ENCODE results near the gene TMEM176A. TPM values are rescaled to one million over a fixed set of nuclear protein-coding genes. Genes with fewer than 3 reads are reported as not detected.

Gene TMEM176A, protein sequence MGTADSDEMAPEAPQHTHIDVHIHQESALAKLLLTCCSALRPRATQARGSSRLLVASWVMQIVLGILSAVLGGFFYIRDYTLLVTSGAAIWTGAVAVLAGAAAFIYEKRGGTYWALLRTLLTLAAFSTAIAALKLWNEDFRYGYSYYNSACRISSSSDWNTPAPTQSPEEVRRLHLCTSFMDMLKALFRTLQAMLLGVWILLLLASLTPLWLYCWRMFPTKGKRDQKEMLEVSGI
- not detected in 2 replicates for total RNA-seq (2014; rRNA removed; shearing (Covaris generic))
- 0.34 and 0.66 TPM in 2 replicates for polyA plus RNA-seq (2016; fragmentation: Nextera tagmentation; extraction: Ambion mirVana)
- long read RNA-seq, result 0 reads

DNA sequence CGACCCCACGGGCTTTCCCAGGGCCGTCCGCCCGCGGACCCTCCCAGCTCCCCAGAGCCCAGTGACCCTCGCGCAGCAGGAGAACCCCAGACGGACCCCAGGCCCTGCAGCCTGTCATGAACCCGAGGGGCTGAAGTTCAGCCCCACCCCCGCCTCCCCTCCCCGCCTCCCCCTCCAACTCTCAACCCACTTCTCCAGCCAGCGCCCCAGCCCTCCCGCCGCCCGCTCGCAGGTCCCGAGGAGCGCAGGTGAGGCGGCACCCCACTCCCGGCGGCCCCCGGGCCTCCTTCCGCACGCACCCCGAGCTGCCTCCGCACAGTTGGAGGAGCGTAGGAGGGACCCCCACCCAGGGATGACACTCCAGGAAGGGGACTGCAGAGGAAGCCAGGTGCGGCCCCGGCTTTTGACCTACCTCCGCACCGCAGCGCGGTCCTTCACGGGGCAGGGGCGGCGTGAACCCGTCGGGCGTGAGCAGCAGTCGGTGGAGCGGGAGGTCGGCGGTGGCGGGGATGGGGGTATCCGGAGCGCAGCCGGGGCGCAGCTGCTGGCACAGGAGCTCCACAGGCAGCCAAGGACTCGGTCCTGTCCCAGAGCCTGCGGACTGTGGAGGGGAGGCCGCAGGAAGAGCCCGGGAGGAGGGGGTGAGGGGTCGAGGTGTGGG, at the start of gene TMEM176A:
TMEM176A (plus strand) TSS at position 189 of the 661 bp plus-strand sequence. CDS start 782 bp downstream, outside the sequence.
- Mint-ChIP-seq H3K4me3 (peak within 1 kb of the TSS; percentile 68), H3K4me1 (peaks cover 19% of the 10 kb centered on the region), H3K27ac (no peak within 1 kb of the TSS), H3K9me3 (peaks cover under 1% of the 10 kb centered on the region), H3K27me3 (ENCODE audit: insufficient read depth, low read depth, poor library complexity) (peaks cover 44% of the 10 kb centered on the region), H3K36me3 (ENCODE audit: low read depth) (no peaks in the 10 kb centered on the region; the same call in none of the 3 replicates)
- Histone ChIP-seq H3K9me2 (ENCODE audit: insufficient read depth) (no peaks in the 10 kb centered on the region), H2AFZ (peak within 1 kb of the TSS; percentile 96), H3K79me2 (replicated peaks; ENCODE audit: insufficient read depth) (no peaks in the 10 kb centered on the region), H3K27ac (ENCODE audit: low read depth) (no peak within 1 kb of the TSS), H3K36me3 (ENCODE audit: insufficient read depth) (no peaks in the 10 kb centered on the region), H4K20me1 (replicated peaks; ENCODE audit: insufficient read depth) (peaks cover 3% of the 10 kb centered on the region; the same call in 1 of the 2 replicates), H3K4me3 (peak within 1 kb of the TSS; percentile 66), H3F3A (replicated peaks; ENCODE audit: low read depth) (no peaks in the 10 kb centered on the region), H3K27me3 (ENCODE audit: insufficient read depth) (peaks cover 79% of the 10 kb centered on the region), H3K4me1 (ENCODE audit: insufficient read depth) (no peaks in the 10 kb centered on the region), H3K4me2 (peak within 1 kb of the TSS; percentile 90)
- ATAC-seq, result peak; percentile 50
- DNase-seq (ENCODE audit: low spot score), result peak; percentile 37
- TF ChIP-seq JUNB (IDR thresholded peaks at IDR 0.05; ENCODE audit: unreplicated experiment) (no peak), EZH2phosphoT487 (IDR thresholded peaks at IDR 0.05; ENCODE audit: unreplicated experiment) (peak; percentile 95), EZH2 (IDR thresholded peaks at IDR 0.05; ENCODE audit: low read depth, unreplicated experiment) (peak; percentile 91)

DNA sequence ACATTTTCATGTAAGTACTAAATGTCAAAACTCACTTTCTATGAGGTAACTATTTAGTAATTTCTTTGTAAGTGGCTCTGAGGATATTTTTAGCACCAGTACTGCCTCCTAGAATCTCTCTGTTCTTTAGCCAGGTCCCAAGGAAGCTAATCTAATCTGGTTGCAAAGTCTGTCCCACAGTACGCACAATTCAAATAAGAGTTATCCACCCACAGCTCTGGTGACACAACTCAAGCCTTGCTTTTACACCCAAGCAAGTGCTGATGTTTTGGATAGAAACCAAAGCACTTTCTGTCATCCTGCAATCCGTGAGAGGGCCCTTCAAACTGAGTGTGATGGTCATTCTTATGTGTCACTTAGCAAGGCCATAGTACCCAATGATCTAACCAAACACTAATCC, 48.9 kb upstream of the TMEM176A start:
- no peak overlapping the region for H3K4me2 ChIP-seq
- H3K36me3 Mint-ChIP-seq (ENCODE audit: low read depth), result no peaks in the 10 kb centered on the region
- H3K36me3 ChIP-seq (ENCODE audit: insufficient read depth), result no peaks in the 10 kb centered on the region
- H3K4me3 ChIP-seq, result no peak overlapping the region
- no peak for ATAC-seq
- DNase-seq (ENCODE audit: low spot score), result no peak
- no peaks in the 10 kb centered on the region for H3F3A ChIP-seq (replicated peaks; ENCODE audit: low read depth)
- H3K9me3 Mint-ChIP-seq, result no peaks in the 10 kb centered on the region
- peaks cover 55% of the 10 kb centered on the region for H3K27me3 ChIP-seq (ENCODE audit: insufficient read depth)
- H3K27me3 Mint-ChIP-seq (ENCODE audit: insufficient read depth, low read depth, poor library complexity), result peaks cover 44% of the 10 kb centered on the region
- H3K4me1 Mint-ChIP-seq, result no peaks in the 10 kb centered on the region
- H2AFZ ChIP-seq, result no peak overlapping the region
- no peak overlapping the region for H3K27ac Mint-ChIP-seq
- no peak overlapping the region for H3K27ac ChIP-seq (ENCODE audit: low read depth)
- no peaks in the 10 kb centered on the region for H3K79me2 ChIP-seq (replicated peaks; ENCODE audit: insufficient read depth)
- no peaks in the 10 kb centered on the region for H3K4me1 ChIP-seq (ENCODE audit: insufficient read depth)
- H3K4me3 Mint-ChIP-seq, result no peak overlapping the region
- no peaks in the 10 kb centered on the region; the same call in 1 of the 2 replicates for H4K20me1 ChIP-seq (replicated peaks; ENCODE audit: insufficient read depth)
- no peaks in the 10 kb centered on the region for H3K9me2 ChIP-seq (ENCODE audit: insufficient read depth)
- TF ChIP-seq EZH2phosphoT487 (IDR thresholded peaks at IDR 0.05; ENCODE audit: unreplicated experiment), result no peak
- TF ChIP-seq, protein P1, sequence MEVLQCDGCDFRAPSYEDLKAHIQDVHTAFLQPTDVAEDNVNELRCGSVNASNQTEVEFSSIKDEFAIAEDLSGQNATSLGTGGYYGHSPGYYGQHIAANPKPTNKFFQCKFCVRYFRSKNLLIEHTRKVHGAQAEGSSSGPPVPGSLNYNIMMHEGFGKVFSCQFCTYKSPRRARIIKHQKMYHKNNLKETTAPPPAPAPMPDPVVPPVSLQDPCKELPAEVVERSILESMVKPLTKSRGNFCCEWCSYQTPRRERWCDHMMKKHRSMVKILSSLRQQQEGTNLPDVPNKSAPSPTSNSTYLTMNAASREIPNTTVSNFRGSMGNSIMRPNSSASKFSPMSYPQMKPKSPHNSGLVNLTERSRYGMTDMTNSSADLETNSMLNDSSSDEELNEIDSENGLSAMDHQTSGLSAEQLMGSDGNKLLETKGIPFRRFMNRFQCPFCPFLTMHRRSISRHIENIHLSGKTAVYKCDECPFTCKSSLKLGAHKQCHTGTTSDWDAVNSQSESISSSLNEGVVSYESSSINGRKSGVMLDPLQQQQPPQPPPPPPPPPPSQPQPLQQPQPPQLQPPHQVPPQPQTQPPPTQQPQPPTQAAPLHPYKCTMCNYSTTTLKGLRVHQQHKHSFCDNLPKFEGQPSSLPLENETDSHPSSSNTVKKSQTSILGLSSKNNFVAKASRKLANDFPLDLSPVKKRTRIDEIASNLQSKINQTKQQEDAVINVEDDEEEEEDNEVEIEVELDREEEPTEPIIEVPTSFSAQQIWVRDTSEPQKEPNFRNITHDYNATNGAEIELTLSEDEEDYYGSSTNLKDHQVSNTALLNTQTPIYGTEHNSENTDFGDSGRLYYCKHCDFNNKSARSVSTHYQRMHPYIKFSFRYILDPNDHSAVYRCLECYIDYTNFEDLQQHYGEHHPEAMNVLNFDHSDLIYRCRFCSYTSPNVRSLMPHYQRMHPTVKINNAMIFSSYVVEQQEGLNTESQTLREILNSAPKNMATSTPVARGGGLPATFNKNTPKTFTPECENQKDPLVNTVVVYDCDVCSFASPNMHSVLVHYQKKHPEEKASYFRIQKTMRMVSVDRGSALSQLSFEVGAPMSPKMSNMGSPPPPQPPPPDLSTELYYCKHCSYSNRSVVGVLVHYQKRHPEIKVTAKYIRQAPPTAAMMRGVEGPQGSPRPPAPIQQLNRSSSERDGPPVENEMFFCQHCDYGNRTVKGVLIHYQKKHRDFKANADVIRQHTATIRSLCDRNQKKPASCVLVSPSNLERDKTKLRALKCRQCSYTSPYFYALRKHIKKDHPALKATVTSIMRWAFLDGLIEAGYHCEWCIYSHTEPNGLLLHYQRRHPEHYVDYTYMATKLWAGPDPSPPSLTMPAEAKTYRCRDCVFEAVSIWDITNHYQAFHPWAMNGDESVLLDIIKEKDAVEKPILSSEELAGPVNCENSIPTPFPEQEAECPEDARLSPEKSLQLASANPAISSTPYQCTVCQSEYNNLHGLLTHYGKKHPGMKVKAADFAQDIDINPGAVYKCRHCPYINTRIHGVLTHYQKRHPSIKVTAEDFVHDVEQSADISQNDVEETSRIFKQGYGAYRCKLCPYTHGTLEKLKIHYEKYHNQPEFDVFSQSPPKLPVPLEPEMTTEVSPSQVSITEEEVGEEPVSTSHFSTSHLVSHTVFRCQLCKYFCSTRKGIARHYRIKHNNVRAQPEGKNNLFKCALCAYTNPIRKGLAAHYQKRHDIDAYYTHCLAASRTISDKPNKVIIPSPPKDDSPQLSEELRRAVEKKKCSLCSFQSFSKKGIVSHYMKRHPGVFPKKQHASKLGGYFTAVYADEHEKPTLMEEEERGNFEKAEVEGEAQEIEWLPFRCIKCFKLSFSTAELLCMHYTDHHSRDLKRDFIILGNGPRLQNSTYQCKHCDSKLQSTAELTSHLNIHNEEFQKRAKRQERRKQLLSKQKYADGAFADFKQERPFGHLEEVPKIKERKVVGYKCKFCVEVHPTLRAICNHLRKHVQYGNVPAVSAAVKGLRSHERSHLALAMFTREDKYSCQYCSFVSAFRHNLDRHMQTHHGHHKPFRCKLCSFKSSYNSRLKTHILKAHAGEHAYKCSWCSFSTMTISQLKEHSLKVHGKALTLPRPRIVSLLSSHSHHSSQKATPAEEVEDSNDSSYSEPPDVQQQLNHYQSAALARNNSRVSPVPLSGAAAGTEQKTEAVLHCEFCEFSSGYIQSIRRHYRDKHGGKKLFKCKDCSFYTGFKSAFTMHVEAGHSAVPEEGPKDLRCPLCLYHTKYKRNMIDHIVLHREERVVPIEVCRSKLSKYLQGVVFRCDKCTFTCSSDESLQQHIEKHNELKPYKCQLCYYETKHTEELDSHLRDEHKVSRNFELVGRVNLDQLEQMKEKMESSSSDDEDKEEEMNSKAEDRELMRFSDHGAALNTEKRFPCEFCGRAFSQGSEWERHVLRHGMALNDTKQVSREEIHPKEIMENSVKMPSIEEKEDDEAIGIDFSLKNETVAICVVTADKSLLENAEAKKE (CRISPR knock-in tag; IDR thresholded peaks at IDR 0.05), result no peak
- no peak for TF ChIP-seq CREB1 (CRISPR knock-in tag; IDR thresholded peaks at IDR 0.05; ENCODE audit: low read depth)
- no peak for TF ChIP-seq JUNB (IDR thresholded peaks at IDR 0.05; ENCODE audit: unreplicated experiment)
- TF ChIP-seq ZNF114 (CRISPR knock-in tag; IDR thresholded peaks at IDR 0.05), result no peak
- TF ChIP-seq EZH2 (IDR thresholded peaks at IDR 0.05; ENCODE audit: low read depth, unreplicated experiment), result no peak
- TF ChIP-seq, protein P2, sequence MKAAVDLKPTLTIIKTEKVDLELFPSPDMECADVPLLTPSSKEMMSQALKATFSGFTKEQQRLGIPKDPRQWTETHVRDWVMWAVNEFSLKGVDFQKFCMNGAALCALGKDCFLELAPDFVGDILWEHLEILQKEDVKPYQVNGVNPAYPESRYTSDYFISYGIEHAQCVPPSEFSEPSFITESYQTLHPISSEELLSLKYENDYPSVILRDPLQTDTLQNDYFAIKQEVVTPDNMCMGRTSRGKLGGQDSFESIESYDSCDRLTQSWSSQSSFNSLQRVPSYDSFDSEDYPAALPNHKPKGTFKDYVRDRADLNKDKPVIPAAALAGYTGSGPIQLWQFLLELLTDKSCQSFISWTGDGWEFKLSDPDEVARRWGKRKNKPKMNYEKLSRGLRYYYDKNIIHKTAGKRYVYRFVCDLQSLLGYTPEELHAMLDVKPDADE (IDR thresholded peaks at IDR 0.05), result no peak
- TF ChIP-seq NANOG (IDR thresholded peaks at IDR 0.05; ENCODE audit: borderline replicate concordance), result no peak
- TF ChIP-seq STAT1 (IDR thresholded peaks at IDR 0.05; ENCODE audit: unreplicated experiment), result no peak
- no peak for TF ChIP-seq ZNF331 (CRISPR knock-in tag; IDR thresholded peaks at IDR 0.05; ENCODE audit: low read depth)
